Measurements from ENCODE around the gene KRT6C. TPM values are rescaled to one million over a fixed set of nuclear protein-coding genes. Genes with fewer than 3 reads are reported as not detected.

KRT6C gene
- total RNA-seq, 4 donors from 2014 or later, result 99.0 to 3,532 (median 1,742) TPM

GRCh38 chr12:52436000-52436827 lies 37.4 kb downstream of the KRT6C start:
- intact Hi-C loops (cut with DNase I), result no loop called here
- Histone ChIP-seq H3K4me3 (no peak overlapping the region), H3K27me3 (peaks cover 0 to 18% (median 0%) of the 10 kb centered on the region in 4 donors), H3K4me1 (peaks cover 27 to 62% (median 34%) of the 10 kb centered on the region in 3 donors), H3K36me3 (no peaks in the 10 kb centered on the region), H3K9me3 (no peaks in the 10 kb centered on the region), H3K27ac (peak overlapping the region; percentile 43 to 61 (median 53))
- TF ChIP-seq CTCF (IDR thresholded peaks at IDR 0.05) (no peak), POLR2A (IDR thresholded peaks at IDR 0.05) (no peak)
- WGBS, 2 donors, result 34 to 40% methylated on average over 9 of the region's 9 CpGs
- DNase-seq, result no peak

- 42 to 45% methylated on average over 6 of the region's 6 CpGs for WGBS, 2 donors
- DNase-seq, result no peak
- H3K4me1 ChIP-seq, result peaks cover 23 to 56% (median 34%) of the 10 kb centered on the region in 3 donors
- peak overlapping the region; percentile 43 to 61 (median 53) for H3K27ac ChIP-seq
- no peak for TF ChIP-seq CTCF (IDR thresholded peaks at IDR 0.05)
- H3K4me3 ChIP-seq, result no peak overlapping the region
- no peaks in the 10 kb centered on the region for H3K36me3 ChIP-seq
- H3K9me3 ChIP-seq, result no peaks in the 10 kb centered on the region
- peaks cover 0 to 24% (median 0%) of the 10 kb centered on the region in 4 donors for H3K27me3 ChIP-seq
- intact Hi-C loops (cut with DNase I), result no loop called here
Measured at GRCh38 chr12:52435659-52435999, 38.0 kb downstream of the KRT6C start.

DNA sequence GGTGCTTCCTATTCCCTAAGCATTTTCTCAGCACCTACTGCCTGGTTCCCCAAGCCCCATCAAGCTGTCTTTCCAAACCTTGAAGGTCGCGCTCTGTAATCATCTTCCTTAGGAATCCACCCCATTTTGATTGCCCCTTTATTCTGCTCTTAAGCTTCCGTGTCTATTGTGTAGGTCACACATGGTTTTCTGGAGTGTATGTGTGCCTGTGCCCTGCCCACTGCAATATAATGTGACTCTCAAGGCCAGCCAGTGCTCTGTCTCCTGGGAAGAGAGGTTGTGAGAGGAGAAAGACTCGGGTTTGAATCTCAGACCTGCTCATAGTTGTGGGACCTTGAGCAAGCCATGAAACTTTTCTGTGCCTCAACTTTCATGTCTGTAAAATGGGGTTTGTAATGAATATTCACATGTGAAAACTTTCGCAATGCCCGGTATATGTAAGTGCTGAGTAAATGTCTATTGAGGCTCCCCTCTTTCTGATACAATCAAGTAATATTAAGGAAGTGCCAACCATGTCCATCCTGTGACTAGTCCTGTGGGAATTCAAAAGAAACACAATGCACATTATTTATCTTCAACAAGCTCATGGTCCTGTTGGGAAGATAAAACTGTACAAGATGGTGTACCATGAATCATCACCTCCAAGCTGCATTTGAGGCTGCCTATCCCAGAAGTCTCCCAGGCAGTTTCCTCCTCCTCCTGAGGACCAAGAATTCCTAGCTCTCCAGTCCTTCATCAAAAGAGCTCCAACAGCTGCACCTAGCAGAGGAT lies 38.7 kb downstream of the KRT6C start:
- Histone ChIP-seq H3K4me1 (peaks cover 20 to 50% (median 34%) of the 10 kb centered on the region in 3 donors), H3K9me3 (no peaks in the 10 kb centered on the region), H3K4me3 (no peak overlapping the region), H3K27me3 (peaks cover 0 to 31% (median 0%) of the 10 kb centered on the region in 4 donors), H3K27ac (peak overlapping the region in 3 of 4 donors; percentile 49 to 61 (median 57)), H3K36me3 (no peaks in the 10 kb centered on the region)
- intact Hi-C loops (cut with DNase I), result no loop called here
- no peak for DNase-seq
- whole genome bisulfite sequencing, 2 donors, result 72 to 76% methylated on average over 6 of the region's 6 CpGs
- TF ChIP-seq POLR2A (IDR thresholded peaks at IDR 0.05) (no peak), CTCF (IDR thresholded peaks at IDR 0.05) (no peak)

DNA sequence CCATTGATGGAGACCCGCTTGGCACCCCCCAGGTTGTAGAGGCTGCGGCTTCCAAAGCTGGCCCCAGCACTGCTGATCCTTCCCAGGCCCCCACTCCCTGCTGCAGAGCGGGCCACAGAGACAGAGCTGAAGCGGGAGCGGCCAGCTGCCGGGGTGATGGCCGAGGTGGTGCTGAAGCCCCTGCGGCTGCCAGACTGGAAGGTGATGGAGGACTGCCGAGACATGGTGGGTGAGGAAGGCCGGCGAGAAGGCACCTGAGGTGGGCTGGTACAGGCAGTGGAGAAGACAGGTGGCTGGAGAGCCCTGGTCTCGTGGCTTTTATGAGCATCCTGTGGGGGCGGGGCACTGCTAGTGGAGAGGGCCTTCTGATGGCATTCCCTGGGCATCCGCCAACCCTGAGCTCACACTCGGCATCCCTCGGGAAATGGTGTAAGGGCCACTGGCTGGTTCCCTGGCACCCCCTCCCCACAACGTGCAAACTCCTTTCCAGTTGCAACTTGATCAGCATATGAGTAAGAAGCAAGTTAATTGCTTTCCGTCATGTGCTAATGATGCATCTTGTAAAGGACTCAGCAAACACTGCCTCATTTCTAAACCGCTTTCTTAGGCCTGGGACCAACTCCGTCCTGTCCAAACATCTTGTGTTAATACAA lies 39.4 kb downstream of the KRT6C start, which contains the start of gene KRT75:
Gene KRT75 (minus strand): TSS at position 291 of the 653 bp plus-strand sequence. CDS start 67 bp downstream, at position 224.
- H3K27ac ChIP-seq, result peak within 1 kb of the TSS in 2 of 4 donors; percentile 49 to 61

More for the DNA sequence above, 39.4 kb downstream of the KRT6C start, which contains the start of gene KRT75:
- H3K9me3 ChIP-seq, result no peaks in the 10 kb centered on the region
- H3K4me3 ChIP-seq, result no peak within 1 kb of the TSS
- no peak for DNase-seq
- H3K27me3 ChIP-seq, result peaks cover 0 to 38% (median 0%) of the 10 kb centered on the region in 4 donors
- TF ChIP-seq POLR2A (IDR thresholded peaks at IDR 0.05) (no peak), CTCF (IDR thresholded peaks at IDR 0.05) (no peak)
- WGBS, 2 donors, result 65 to 66% methylated on average over 14 to 17 of the region's 20 CpGs
- H3K36me3 ChIP-seq, result no peaks in the 10 kb centered on the region
- intact Hi-C loops (cut with DNase I), result no loop called here
- peaks cover 20 to 42% (median 34%) of the 10 kb centered on the region in 3 donors for H3K4me1 ChIP-seq

All from esophagus squamous epithelium (tissue), 5 donors.